Measurements from ENCODE around the gene DOK6.
"Not testable (repeated sequence)": the region's sequence is repeated elsewhere in the genome, so short reads cannot be mapped to it uniquely, and the experiment has no call there.

Gene DOK6

DNA sequence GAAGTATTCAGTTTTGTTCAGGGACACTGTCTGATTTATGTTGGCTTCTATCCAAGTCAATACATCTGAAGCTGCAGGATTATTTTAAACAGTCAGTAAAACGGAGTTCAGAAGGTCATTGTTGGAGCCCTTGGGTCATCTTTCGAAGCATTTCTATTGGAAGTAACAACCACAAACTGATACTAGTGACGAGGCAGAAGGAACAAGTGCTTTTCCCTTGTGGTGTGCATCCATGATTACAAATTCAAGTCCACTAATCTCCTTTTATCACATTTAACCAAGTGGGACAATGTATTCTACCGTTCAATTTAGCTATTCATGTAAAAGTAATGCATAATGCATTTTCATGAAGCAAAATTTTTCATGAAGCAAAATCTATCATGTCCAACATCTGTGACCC lies 470.0 kb downstream of the DOK6 start:
- DNase-seq (ENCODE audit: low spot score), result no peak
- TF ChIP-seq, protein P1, sequence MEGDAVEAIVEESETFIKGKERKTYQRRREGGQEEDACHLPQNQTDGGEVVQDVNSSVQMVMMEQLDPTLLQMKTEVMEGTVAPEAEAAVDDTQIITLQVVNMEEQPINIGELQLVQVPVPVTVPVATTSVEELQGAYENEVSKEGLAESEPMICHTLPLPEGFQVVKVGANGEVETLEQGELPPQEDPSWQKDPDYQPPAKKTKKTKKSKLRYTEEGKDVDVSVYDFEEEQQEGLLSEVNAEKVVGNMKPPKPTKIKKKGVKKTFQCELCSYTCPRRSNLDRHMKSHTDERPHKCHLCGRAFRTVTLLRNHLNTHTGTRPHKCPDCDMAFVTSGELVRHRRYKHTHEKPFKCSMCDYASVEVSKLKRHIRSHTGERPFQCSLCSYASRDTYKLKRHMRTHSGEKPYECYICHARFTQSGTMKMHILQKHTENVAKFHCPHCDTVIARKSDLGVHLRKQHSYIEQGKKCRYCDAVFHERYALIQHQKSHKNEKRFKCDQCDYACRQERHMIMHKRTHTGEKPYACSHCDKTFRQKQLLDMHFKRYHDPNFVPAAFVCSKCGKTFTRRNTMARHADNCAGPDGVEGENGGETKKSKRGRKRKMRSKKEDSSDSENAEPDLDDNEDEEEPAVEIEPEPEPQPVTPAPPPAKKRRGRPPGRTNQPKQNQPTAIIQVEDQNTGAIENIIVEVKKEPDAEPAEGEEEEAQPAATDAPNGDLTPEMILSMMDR (IDR thresholded peaks at IDR 0.05; ENCODE audit: borderline replicate concordance, control extremely low read depth, extremely low read depth, insufficient read depth, missing control alignments), result no peak
- in situ Hi-C loops (cut with MboI; ENCODE audit: low sequenced_read_pairs, unreplicated experiment), result no loop called here

DNA sequence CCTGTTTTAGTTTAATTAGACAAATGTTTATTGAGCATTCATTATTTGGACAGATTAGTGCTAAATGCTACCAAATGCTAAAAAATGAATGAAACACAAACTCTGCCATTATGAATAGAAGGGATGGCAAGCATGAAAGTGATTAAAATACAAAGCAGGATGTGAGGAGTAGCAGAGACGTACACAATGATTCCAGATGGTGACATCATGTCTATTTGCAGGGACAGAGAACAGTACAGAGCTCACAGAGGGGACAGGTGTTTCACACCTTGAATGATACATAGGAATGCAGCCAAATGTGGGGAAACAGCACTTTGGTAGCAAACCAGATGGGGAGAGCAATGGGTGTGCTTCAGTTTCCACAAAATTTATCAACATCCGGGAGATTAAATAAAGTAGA lies 470.7 kb downstream of the DOK6 start:
- in situ Hi-C loops (cut with MboI; ENCODE audit: low sequenced_read_pairs, unreplicated experiment), result no loop called here

DNA sequence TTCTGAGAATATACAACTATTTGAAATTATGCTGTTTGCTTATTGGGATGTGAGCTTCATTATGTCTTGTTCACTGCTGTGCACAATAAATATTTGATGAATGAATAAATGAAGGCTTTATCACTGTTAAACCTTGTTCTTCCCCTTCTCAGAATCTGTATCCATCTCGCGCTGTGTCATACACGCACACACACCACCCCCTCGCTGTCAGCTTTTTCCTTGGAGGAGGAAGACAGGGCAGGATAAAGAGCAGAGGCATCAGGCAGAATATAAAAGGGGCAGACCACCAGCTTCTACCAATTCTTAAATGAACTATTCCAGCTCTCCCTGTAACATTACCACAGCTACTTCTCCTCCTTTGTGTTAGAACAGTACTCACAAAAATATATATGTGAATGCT lies 472.0 kb downstream of the DOK6 start:
- in situ Hi-C loops (cut with MboI; ENCODE audit: low sequenced_read_pairs, unreplicated experiment), result no loop called here
- DNase-seq (ENCODE audit: low spot score), result no peak
- TF ChIP-seq, protein P1 (IDR thresholded peaks at IDR 0.05; ENCODE audit: borderline replicate concordance, control extremely low read depth, extremely low read depth, insufficient read depth, missing control alignments), result no peak

More for the DNA sequence above, 470.7 kb downstream of the DOK6 start:
- no peak for DNase-seq (ENCODE audit: low spot score)
- TF ChIP-seq, protein P1 (IDR thresholded peaks at IDR 0.05; ENCODE audit: borderline replicate concordance, control extremely low read depth, extremely low read depth, insufficient read depth, missing control alignments), result no peak

GRCh38 chr18:69874058-69874457 lies 473.4 kb downstream of the DOK6 start:
- in situ Hi-C loops (cut with MboI; ENCODE audit: low sequenced_read_pairs, unreplicated experiment), result no loop called here
- TF ChIP-seq, protein P1 (IDR thresholded peaks at IDR 0.05; ENCODE audit: borderline replicate concordance, control extremely low read depth, extremely low read depth, insufficient read depth, missing control alignments), result no peak
- DNase-seq (ENCODE audit: low spot score), result no peak

- TF ChIP-seq, protein P1 (IDR thresholded peaks at IDR 0.05; ENCODE audit: borderline replicate concordance, control extremely low read depth, extremely low read depth, insufficient read depth, missing control alignments), result no peak
- DNase-seq (ENCODE audit: low spot score), result no peak
- in situ Hi-C loops (cut with MboI; ENCODE audit: low sequenced_read_pairs, unreplicated experiment), result no loop called here
These were observed 475.8 kb downstream of the DOK6 start for GRCh38 chr18:69876490-69876889.

- in situ Hi-C loops (cut with MboI; ENCODE audit: low sequenced_read_pairs, unreplicated experiment), result no loop called here
- DNase-seq (ENCODE audit: low spot score), result no peak
- TF ChIP-seq, protein P1 (IDR thresholded peaks at IDR 0.05; ENCODE audit: borderline replicate concordance, control extremely low read depth, extremely low read depth, insufficient read depth, missing control alignments), result no peak
These were observed 477.7 kb downstream of the DOK6 start for GRCh38 chr18:69878213-69878933.

DNA sequence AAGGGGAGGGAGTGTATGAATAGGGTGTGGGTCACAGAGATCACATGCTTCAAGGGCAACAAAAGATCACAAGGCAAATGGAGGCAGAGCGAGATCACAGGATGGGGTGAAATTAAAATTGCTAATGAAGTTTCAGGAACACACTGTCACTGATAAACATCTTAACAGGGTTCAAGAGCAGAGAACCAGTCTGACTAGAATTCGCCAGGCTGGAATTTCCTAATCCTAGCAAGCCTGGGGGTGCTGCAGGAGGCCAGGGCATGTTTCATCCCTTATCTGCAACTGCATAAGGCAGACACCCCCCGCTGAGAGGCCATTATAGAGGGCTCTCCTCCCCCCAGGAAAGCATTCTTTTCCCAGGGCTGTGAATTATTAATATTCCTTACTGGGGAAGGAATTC lies 478.4 kb downstream of the DOK6 start:
- DNase-seq (ENCODE audit: low spot score); in situ Hi-C loops (cut with MboI; ENCODE audit: low sequenced_read_pairs, unreplicated experiment): not testable (repeated sequence)

All from GM13976 (cell line).